Left hindlimb (tissue), 1 donor: ENCODE results near the gene SH3PXD2B.
"Not testable (repeated sequence)": the region's sequence is repeated elsewhere in the genome, so short reads cannot be mapped to it uniquely, and the experiment has no call there.

Experiments used
- DNase-seq: peaks from one replicate; pipeline ENCODE4 v3.0.0-alpha.2; 2018

The SH3PXD2B gene

DNA sequence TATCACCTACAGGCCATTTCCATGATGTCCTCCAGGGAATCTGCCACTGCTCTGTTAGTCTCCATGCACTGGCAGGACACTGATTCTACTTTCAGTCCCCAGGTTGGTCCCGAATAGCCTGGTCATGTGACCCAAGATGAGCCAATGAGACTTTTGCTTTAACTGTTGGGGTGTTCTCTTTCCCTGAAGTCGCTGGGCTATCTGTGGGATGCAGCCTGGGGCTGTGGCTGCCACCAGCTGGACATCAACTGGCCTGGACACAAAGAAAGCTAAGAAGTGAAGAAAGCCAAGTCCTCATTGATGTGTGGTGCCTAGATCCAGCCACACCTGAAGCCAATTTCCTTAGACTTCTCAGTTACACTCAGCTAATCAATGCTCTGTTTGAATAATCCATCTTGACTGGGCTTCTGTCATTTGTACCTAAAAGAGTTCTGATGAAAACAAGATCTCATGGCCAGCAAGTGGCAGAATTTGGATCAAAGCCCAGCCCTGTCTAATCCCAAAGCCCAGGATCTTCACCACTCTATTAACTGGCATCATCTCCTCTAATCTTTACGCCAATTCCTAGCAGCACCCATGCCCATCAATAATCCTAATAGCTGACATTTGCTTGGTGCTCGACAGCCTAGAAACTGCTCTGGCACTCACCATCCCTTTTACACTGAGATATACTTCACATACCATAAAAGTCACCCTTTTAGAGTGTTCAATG lies 37.0 kb downstream of the SH3PXD2B start:
- DNase-seq = no peak

DNA sequence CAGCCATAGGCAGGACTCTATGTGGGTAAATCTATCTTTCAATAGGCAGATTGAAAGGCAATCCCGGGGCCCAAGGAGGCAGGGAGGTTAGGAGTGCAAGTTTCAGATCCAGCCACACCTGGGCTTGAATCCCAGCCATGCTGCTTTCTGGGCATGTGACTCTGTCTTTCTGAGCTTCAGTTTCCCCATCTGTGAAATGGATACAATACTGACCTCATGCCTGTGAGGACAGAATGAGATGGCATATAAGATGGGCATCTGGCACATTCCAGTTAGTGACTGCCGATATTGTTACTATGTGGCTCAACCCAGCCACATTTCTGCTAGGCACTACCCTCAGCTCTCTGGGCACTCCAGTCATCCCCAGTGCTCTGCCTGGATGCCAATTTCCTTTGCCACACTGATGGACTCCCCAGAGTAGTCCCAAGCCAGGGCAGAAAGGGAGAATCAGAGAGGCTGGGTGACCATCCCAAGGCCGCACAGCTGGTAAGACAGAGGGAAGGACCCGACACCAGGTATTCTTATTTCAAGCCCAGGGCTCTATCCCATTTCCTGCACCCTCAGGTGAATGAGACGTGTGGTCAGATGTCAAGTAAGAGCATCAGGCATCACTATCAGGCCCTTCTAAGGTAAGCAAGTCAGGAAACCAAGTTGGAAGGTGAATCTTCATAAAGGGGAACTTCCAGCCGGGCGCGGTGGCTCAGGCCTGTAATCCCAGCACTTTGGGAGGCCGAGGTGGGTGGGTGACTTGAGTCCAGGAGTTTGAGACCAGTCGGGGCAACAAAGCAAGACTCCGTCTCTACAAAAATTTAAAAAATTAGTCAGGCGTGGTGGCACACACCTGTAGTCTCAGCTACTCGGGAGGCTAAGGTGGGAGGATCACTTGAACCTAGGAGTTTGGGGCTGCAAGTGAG lies 38.7 kb downstream of the SH3PXD2B start:
- DNase-seq = no peak

DNA sequence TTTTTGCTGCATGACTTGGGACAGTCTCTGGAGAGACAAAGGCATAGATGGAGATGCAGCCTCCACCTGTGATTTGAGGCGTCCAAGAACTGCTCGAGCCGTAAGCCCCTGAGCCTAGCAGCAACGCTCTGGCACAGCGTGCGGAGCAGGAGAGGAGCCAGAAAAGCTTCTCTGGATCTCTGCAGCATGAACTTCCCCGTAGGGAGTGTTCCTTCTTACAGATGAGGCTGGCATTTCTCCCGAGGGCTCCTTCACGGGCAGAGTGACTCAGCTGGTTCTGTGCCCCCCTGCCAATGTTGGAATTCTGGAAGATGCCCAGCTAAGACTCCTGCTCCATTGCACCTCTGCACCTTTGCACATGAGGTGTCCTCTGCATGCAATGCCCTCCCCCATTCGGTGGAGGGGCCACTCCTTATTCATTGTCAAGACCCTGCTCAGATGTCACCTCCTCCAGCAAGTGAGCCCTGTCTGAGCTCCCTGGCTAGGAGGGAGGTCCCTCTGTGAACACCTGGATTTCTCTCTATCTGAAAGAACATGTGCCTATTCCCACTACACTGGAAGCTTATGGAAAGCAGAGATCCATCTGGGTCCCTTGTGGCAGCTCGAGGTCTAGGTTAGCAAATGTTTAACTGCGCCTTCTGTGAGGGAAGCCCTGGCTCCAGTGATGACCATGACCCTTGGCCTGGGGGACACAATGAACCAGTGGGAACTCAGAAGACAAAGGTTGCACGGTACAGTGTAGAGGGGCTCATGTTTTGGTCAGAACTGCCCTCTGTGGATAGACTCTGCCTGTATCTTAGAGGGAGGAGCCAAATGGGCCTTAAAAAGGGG lies 39.6 kb downstream of the SH3PXD2B start:
- DNase-seq = peak; percentile 73

DNA sequence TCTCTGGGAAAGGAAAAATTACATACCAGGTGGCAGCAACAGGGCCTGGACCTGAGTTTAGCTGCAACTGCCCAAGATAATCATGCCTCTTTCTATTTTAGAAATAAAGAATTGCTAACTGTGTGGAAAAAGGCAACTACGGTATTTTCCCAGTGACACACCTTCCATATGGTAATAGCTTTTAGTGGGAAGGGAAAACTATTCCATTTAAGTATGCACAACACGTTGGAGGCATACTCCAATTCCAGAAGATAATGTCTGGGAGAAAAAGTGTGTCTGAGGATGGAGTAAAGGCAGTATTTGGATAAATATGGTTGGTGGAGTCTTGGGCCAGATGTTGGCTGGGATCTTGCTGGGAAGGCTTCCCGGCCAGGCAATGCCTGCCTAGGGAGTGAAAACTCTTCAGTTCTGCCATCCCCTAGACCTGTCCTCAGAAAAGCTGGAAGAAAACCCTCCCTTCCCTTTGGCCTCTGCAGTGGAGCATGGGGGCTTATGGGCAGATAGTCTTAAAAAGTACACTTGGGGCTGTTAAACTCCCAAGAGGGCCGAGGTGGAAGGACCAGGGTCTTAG lies 40.6 kb downstream of the SH3PXD2B start:
- peak; percentile 72 for DNase-seq

DNA sequence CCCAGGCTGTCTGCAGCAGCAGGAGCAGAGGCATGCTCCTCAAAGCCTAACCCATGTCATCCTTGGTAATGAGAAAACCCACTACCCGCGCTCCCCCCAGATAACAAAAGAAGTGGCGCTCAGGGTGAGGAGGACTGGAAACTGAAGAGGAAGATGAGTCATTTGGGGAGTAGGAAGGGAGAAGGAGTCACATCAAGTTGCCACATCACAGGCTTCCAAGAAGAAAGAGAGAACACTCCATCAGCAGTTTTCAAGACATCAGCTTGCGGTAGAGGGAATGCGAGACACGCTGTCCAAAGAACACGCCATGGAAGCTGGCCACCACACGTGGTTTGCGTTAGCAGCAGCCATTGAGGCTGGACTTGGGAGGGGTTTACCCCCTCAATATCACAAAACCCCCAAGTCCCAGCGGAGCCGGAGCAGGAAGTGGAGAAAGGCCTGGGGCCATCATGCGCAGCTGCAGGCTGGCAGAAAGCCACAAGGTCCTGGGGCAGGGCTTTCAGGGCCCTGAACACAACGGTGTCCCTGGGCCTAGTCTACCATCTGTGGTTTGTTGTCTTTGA lies 41.5 kb downstream of the SH3PXD2B start:
- peak; percentile 92 for DNase-seq

DNA sequence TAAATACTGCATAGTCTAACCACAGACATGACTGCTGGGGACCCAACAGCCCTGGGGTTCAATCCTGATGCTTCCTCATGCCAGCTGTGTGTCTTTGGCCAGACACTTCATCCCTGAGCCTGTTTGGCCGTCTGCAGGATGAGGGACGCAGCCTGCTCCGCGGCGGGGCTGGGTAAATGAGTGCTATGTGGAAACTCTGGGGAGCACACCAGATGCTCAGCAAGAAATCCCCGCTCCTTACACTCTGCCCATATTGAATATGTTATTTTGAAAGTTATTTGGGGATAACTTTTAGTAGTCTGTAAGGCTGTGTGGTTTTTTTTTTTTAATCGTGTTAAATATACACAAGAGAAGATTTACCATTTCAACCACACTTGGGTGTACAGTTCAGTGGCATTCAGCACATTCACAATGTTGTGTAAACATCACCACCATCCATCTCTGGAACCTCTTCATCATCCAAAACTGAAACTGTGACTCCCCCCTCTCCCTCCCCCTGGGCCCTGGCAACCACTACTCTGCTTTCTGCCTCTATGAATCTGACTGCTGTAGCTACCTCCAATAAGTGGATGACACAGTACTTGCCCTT lies 42.7 kb downstream of the SH3PXD2B start:
- DNase-seq = peak; percentile 55

DNA sequence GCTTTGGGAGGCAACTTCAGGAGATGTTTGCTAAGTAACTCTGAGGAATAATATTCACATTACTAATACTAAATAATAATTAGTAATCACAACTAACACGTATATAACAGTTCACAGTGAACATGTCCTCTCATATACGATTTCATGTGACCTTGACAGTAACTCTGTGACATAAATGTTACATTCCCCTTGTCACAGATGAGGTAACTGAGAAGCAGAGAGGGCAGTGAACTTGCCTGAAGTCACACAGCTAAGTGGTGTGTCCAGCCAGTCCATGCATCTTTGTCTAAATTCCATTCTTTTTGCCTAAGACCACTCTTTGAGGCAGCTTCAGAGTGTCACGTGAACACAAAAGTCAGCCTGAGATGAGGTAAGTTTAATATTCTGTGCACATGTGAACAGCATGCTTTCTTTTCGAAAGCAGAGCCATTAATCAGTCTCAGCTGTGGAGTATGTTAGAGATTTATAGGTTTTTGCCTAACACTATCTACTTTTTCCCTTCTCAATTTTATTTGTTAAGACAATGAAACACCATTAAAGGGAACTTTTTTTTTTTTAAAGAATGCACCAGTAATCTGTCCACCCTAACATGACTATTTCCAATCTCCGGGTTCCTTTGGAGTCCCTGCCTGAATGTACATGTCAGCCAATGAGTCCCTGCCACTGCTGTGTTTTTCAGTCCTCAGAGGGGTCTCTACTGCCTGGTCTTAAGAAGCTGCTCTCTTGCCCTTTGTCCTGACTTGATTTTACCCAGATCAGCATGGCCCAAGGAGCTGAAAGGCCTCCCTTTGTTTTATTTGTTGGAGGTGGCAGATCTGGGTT lies 43.5 kb downstream of the SH3PXD2B start:
- DNase-seq = no peak

DNA sequence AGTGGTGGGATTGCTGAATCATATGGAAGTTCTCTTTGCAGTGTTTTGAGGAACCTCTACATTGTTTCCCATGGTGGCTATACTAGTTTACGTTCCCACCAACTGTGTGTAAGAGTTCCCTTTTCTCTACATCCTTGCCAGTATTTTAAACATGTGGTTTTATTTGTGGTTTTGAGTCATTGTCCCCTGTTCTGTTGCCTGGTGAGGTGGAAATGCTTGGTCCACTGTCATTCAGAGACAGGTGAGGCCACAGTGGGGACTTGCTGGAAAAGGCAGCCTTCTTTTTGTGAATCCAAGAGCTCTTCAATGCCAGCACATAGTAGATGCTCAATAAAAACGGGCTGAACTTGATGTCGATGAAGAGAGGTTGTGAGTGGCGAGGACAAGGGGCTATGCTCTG lies 44.2 kb downstream of the SH3PXD2B start:
- DNase-seq = no peak

DNA sequence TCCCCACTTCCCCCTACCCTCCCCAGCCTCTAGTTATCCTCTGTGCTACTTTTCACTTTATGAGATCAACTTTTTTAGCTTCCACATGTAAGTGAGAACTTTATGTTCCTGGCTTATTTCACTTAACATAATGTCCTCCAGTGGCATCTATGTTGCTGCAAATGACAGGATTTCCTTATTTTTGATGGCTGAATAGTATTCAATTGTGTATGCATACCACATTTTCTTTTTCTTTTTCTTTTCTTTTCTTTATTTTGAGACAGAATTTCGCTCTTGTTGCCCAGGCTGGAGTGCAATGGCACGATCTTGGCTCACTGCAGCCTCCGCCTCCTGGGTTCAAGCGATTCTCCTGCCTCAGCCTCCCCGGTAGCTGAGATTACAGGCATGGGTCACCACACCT lies 44.8 kb downstream of the SH3PXD2B start:
- not testable (repeated sequence) for DNase-seq

DNA sequence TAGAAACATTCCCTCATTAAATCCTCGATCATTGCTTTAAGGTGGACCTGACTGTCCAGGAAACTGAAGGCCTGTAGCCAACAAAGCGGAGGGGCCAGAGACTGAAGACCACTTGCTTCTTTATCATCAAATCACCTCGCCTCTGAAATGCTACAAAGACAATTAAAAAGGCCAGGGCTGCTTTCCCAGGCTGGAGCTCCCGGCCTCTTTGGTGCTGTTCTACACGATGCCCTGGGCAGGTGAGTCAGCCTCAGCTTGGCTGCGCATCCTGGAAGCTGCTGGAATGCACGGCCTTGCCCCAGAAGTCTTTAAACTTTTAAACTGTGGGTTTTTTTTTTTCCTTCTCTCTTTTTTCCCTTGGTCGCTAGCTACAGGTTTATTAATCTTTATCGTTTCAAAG lies 46.5 kb downstream of the SH3PXD2B start:
- no peak for DNase-seq

DNA sequence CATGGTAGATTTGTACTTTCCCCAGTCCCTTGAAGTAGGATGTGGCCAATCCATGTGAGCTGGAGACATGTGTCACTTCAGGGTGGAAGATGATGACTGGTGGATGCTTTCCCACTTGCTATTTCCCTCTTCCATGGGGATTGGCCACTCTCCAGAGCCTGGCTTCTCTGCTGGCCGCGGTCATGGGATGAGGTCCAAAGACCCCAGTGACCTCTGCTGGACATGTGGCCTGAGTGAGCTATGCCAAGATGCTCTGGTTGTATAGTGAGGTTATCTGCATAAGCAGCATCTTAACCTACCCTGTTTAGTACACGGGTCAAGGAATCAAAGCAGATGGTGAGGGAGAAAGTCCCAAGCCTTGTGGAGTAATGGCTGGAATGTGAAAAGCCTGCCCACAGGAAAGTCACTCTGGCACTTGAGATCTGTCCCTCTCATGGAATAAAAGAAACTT lies 47.1 kb downstream of the SH3PXD2B start:
- DNase-seq = no peak

DNA sequence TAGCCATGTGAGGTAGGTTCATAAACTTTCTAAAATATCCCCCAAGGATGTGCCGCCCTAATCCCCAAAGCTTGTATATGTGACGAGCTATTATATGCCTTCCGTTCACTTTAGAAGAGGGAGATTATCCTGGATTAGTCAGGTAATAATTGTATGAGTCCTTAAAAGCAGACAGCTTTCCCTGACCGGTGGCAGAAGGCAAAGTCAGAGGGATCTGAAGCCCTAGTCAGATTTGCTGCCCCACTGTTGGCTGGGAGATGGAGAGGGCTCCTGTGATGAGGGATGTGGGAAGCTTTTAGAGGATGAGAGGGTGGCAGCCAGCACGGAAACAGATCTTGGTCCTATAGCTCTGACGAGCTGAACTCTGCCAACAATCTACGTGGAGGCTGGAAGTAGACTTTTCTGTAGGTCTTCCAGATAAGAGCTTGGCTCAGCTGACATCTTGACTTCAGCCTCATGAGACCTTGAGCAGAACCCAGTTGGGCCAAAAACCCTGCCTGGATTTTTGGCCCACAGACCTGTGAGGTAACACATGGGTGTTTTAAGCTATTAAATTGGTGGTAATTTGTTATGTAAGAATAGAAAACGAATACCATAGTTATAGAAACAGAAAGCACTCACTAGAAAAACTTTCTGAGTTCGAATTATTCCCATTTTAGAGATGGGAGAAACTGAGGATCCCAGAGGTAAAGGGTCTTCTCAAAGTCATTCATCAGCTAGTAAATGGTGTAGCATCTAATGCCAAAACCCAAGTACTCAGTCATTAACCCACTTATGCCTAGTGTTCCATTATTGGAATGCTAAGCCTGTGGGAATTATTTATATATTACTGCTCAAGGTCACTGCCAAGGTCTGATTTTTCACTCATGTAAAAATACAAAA lies 48.9 kb downstream of the SH3PXD2B start:
- DNase-seq = no peak

DNA sequence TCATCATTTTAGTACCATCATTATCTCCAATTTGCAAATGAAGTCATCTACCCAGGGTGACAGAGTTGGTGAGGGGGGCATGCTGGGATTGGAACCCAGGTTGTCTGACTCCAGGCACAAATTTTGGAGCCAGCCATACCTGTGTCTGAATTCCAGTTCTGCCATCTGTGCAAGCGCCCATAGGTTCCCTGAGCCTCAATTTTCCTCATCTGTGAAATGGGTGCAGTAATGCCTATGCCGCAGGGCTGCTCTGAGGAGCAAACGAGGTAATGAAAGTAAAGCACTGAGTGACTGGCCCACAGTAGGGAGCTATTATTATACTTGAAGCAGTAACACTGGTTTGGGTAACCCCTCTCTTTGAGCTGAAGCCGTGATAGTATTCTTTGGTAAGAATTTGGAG lies 49.6 kb downstream of the SH3PXD2B start:
- no peak for DNase-seq

DNA sequence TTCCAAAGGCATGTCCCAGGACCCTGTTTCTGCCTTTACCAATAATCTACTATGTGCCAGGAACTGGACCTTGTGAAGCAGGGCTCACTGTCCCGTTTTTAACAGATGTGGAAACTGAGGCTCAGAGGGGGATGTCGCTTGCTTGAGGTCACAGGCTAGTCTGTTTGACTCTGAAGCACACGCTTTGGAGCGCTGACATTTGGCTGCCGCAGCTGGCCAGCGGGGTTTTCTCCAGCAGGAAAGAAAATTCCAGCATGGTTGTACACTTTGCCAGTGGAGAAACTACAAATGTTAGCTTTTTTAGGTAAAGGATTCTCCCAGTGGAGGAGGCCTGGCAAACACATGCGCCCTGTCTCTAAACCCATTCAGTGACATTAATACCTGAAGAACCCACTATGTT lies 50.5 kb downstream of the SH3PXD2B start:
- peak; percentile 65 for DNase-seq

DNA sequence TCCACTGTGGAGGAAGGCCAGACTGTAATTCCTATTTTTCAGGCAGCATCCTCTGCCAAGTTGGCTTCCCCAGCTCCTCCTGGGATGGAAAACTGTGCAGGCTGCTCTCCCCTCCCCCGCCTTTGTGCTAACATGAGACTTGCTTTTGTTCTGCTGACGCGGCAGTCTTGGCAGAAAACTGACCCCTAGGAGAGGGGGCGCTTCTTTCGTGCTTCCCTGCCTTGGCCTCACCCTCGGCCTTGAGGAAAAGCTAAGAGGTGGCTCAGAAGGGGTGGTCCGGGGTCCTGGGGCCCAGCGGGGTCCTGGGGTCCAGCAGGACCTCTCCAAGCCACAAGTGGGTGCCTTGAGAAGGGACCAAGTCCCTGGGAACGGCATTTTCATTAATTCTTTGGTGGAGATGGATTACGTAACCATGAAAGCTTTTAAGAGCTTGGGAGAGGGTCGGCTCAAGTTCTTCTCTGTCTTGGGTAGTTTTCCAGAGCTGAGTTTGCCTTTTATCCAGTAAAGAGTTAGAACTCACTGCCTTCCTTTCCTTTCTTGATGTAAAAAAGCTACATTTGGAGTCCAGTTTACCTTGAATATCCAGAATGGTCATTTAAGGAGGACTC lies 51.0 kb downstream of the SH3PXD2B start:
- DNase-seq = peak; percentile 96

DNA sequence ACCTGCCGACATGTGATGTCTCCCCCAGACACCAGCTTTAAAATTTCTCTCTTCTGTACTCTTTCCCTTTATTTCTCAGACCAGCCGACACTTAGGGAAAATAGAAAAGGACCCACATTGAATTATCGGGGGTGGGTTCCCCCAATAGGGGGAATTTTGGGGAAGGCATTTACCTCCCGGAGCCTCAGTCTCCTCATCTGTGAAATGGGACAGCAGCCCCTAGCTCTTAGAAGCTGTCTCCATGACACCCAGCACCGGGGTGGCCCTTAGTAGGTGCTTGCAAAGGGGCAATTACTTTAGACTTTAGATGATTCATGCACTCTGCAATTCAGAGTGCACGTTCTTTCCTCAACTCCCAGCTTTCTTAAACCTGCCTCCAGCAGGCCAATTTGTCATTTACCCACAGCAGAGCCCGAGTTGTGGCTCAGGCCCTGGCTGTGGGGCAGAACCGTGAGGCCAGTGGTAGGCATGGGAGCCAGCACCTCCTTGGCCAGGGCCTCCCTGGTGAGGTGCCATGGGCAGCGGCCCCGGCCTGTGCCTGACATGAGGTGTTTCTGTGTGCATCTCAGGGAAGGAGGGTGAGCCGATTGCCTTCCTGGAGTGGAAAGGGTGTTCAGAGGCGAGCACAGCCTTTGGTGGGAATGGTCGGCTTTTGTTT lies 51.7 kb downstream of the SH3PXD2B start:
- DNase-seq = no peak

DNA sequence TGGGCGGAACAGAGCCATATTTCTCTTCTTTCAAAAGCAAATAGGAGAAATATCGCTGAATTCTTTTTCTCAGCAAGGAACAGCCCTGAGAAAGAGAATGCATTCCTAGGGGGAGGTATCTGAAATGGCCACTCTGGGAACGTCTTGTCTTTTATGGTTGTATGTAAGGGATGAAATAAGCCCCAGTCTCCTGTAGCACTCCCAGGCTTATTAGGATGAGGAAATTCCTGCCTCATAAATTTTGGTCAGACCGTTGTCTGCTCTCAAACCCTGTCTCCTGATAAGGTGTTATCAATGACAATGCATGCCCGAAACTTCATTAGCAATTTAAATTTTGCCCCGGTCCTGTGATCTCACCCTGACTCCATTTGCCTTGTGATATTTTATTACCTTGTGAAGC lies 52.3 kb downstream of the SH3PXD2B start:
- DNase-seq = not testable (repeated sequence)

DNA sequence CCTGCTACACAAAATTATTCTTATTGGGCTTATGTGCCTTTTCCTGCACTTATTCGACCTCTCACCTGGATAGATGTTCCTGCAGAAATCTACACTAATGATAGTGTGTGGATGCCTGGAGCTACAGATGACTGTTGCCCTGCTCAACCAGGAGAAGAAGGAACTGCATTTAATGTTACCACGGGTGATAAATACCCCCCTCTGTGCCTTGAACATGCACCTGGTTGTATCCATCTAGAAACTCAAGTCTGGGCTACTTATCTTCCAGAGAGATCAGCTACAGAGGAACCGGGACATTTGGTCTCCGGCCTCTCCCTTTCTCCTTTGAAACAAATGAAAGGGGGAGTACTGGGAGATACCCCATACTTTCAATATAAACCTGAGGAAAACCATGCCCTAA lies 54.5 kb downstream of the SH3PXD2B start:
- no peak for DNase-seq

DNA sequence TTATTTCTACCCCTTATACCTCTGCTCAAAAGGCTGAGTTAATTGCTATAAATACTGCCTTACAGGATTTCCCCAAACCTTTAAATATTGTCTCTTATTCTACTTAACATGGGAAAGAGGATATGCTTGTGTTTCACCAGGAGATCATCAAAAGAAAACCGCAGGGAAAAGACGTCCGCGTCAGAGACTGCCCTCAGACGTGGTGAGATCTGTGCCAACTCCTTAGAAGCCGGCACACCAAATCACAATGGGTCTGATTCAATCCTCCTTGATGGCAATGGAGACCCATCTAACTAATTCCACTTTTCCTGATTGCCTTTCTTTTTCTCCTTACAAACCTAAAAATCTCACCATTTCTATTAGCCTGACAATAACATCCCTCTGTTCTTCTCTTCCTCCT lies 55.0 kb downstream of the SH3PXD2B start:
- no peak for DNase-seq
